ENCODE measurements around the gene CHI3L2.

The CHI3L2 gene

GRCh38 chr1:111252786-111253185 lies 25.3 kb downstream of the CHI3L2 start:
- DNase-seq (ENCODE audit: low spot score), result no peak

GRCh38 chr1:111253876-111254275 lies 26.4 kb downstream of the CHI3L2 start:
- DNase-seq (ENCODE audit: low spot score), result no peak

GRCh38 chr1:111256988-111257658 lies 29.6 kb downstream of the CHI3L2 start:
- DNase-seq (ENCODE audit: low spot score), result no peak

GRCh38 chr1:111267801-111268508 lies 40.4 kb downstream of the CHI3L2 start:
- DNase-seq (ENCODE audit: low spot score), result no peak

- no peak for DNase-seq (ENCODE audit: low spot score)
Measured at GRCh38 chr1:111269825-111270406, 42.4 kb downstream of the CHI3L2 start.

- DNase-seq (ENCODE audit: low spot score), result no peak
Measured at GRCh38 chr1:111270771-111271463, 43.4 kb downstream of the CHI3L2 start.

- DNase-seq (ENCODE audit: low spot score), result no peak
Measured at GRCh38 chr1:111271464-111271801, 43.9 kb downstream of the CHI3L2 start.

- DNase-seq (ENCODE audit: low spot score), result no peak
Measured at GRCh38 chr1:111272081-111272480, 44.6 kb downstream of the CHI3L2 start.

- no peak for DNase-seq (ENCODE audit: low spot score)
Measured at GRCh38 chr1:111274653-111275052, 47.1 kb downstream of the CHI3L2 start.

GRCh38 chr1:111275079-111275478 lies 47.6 kb downstream of the CHI3L2 start:
- DNase-seq (ENCODE audit: low spot score), result no peak

- DNase-seq (ENCODE audit: low spot score), result no peak
Measured at GRCh38 chr1:111275780-111276433, 48.4 kb downstream of the CHI3L2 start.

- DNase-seq (ENCODE audit: low spot score), result no peak
Measured at GRCh38 chr1:111279144-111279543, 51.6 kb downstream of the CHI3L2 start.

- DNase-seq (ENCODE audit: low spot score), result no peak
Measured at GRCh38 chr1:111280267-111280666, 52.8 kb downstream of the CHI3L2 start.

- DNase-seq (ENCODE audit: low spot score), result no peak
Measured at GRCh38 chr1:111281411-111281810, 53.9 kb downstream of the CHI3L2 start.

- no peak for DNase-seq (ENCODE audit: low spot score)
Measured at GRCh38 chr1:111283838-111284237, 56.3 kb downstream of the CHI3L2 start.

- DNase-seq (ENCODE audit: low spot score), result no peak
Measured at GRCh38 chr1:111285879-111286278, 58.4 kb downstream of the CHI3L2 start.

GRCh38 chr1:111286912-111287311 lies 59.4 kb downstream of the CHI3L2 start:
- DNase-seq (ENCODE audit: low spot score), result no peak

GRCh38 chr1:111289371-111289770 lies 61.9 kb downstream of the CHI3L2 start:
- no peak for DNase-seq (ENCODE audit: low spot score)

- no peak for DNase-seq (ENCODE audit: low spot score)
Measured at GRCh38 chr1:111290104-111290503, 62.6 kb downstream of the CHI3L2 start.

- DNase-seq (ENCODE audit: low spot score), result no peak
Measured at GRCh38 chr1:111290630-111291029, 63.1 kb downstream of the CHI3L2 start, which contains the start of gene CHIA. TSS of gene CHIA (plus strand) at chr1:111290851. CDS start at chr1:111310468, 19,617 bp downstream.
